Left forelimb (tissue), 1 donor: ENCODE results near the gene TMEM233.
"Not testable (repeated sequence)": the region's sequence is repeated elsewhere in the genome, so short reads cannot be mapped to it uniquely, and the experiment has no call there.

Experiments
- DNase-seq: peaks from one replicate; pipeline ENCODE4 v3.0.0-alpha.2; 2018; ENCODE audit warnings: low spot score

TMEM233 gene

GRCh38 chr12:119609358-119609757 lies 15.8 kb downstream of the TMEM233 start:
- no peak for DNase-seq

- no peak for DNase-seq
Observed at GRCh38 chr12:119613319-119613936, 19.9 kb downstream of the TMEM233 start.

DNA sequence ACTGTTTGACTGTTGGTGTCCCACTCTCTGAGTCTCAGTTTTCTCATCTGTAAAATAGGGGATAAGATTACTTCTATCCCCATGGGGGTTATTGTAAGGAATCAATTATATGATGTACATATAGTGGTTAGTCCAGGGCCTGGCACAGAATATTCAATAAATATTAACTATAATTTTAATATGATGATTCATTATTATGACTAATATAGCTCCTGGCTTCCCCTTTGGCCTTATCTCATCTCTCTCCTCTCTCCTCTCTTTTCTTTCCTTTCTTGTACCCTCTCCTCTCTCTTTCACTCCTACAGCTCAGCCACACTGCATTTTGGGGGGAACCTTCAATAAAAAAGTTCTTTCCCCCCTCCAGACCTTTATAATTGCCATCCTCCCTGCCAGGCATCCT lies 21.1 kb downstream of the TMEM233 start:
- no peak for DNase-seq

DNA sequence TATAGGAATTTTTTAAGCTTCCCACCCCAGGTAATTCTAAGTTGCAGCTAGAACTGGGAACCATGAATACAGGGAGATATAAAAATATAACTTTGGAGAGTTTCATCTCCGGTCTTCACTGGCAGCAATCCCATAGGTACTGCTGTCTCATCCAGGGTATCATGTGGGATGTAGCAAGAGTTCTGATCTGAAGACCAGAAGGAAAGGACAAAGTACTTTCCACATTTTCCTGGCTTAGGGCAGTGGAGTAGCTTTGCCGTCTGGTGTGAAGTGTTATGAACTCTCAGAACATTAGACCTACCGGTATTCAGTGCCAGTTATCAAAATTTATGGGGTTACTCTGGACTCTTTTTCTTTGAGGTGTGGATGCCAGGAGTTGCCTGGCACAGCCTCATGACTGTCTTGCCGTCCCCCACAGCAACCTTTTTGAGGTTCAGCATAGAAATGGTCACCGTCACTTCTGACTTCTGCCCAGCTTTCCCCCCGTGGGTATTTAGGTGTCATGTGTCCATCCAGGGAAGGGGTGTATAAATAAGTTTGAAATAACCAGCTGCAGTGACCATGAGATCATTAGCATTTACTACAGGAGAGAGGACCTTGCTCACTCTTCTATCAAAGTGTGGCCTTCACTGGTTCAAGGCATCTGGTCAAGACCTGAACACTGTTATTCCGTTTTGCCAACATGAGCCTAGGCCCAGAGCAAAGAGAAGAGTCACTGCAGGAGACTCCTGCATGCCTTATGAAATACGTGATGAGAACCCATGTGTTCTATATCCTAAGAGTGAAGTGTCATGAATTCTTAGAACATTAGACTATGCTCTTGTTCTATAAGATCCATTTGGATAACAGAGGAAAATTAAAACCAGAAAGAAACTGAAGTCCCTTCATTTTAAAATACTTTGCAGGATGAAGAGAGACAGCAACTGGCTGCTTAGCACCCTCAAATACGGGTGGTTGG lies 22.2 kb downstream of the TMEM233 start:
- DNase-seq, result no peak

DNA sequence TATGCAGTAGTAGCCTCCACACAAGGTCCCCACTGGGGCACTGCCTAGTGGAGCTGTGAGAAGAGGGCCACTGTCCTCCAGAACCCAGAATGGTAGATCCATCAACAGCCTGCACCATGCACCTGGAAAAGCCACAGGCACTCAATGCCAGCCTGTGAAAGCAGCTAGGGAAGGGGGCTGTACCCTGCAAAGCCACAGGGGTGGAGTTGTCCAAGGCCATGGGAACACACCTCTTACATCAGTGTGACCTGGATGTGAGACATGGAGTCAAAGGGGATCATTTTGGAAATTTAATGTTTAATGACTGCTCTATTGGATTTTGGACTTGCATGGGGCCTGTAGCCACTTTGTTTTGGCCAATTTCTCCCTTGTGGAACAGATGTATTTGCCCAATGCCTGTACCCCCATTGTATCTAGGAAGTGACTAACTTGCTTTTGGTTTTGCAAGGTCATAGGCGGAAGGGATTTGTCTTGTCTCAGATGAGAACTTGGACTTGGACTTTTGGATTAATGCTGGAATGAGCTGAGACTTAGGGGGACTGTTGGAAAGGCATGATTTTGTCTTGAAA lies 24.8 kb downstream of the TMEM233 start:
- DNase-seq, result not testable (repeated sequence)

GRCh38 chr12:119620490-119620889 lies 26.9 kb downstream of the TMEM233 start:
- no peak for DNase-seq

DNA sequence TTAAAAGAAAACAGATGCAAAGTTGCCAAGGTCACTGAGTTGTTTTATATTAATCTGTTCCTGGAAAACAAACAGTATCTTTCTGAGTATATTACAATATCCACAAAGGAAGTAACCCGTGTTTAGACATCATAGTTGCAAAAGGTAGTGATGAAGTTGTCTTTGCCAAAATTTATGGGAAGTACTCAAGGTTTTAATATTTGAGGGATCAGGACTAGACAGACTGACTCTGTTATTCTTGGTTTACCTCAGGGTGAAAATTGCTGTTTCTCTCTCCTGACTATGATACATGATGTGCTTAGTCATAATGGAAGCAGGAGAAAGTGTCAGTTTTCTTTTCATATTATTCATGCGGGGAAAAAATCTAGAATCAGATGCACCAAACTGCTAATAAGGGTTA lies 28.3 kb downstream of the TMEM233 start:
- DNase-seq, result no peak

- DNase-seq, result no peak
Observed at GRCh38 chr12:119624966-119625365, 31.4 kb downstream of the TMEM233 start.

GRCh38 chr12:119627019-119627643 lies 33.6 kb downstream of the TMEM233 start:
- no peak for DNase-seq

GRCh38 chr12:119627686-119628085 lies 34.1 kb downstream of the TMEM233 start:
- DNase-seq, result no peak

DNA sequence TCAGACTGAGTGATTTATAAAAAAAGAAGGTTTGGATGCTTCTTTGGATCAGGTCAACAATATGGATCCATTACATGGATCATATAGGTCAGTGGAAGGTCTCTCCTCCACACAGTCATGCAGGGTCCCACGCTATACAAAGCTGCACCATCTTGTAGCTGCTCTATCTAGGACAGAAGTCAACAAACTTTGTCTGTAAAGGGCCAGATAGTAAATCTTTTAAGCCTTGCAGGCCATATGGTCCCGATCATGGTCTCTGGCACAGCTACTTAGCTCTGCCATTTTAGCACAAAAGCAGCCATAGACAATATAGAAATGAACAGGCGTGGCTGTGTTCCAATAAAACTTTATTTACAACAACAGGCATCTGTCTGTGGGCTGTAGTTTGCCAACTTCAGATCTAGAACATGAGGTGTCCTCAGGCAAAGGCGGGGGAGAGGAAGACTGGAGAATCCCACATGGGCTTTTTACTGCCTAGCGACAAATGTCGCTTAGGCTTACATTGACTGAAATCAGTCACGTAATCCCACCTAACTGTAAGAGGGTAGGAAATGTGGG lies 36.7 kb downstream of the TMEM233 start:
- no peak for DNase-seq

GRCh38 chr12:119630962-119631550 lies 37.5 kb downstream of the TMEM233 start:
- DNase-seq, result no peak

DNA sequence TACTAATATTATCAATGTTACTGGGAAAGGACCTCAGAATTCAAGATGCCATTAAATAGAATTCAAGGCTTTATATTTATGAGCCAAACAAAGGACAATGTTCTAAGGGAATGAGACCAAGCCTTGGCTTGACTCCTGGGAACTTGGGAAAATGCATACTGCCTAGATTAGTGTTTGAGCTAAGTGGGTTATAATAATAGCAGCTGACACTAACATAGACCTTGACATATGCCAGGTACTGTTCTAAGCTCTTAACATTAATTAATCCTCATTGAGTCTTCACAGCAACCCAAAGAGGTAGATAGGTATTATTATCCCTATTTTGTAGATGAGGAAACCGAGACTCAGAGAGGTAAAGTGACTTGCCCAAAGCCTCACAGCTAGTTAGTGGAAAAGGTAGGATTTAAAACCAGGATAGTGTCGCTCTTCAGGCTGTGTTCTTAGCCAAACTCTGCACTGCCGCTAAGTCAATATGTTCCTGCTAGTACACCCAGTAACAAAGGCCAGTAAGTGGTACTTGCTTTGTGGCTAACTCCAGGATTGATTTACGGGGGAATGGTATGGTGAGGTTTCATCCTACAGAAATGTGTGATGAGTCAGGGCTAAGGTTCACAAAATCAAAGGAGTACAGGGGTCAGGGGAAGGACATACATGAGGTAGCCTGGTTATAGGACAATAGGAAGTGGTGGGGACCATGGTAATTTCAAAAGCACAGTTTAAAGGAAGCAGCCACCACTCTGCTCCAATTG lies 38.5 kb downstream of the TMEM233 start:
- no peak for DNase-seq

DNA sequence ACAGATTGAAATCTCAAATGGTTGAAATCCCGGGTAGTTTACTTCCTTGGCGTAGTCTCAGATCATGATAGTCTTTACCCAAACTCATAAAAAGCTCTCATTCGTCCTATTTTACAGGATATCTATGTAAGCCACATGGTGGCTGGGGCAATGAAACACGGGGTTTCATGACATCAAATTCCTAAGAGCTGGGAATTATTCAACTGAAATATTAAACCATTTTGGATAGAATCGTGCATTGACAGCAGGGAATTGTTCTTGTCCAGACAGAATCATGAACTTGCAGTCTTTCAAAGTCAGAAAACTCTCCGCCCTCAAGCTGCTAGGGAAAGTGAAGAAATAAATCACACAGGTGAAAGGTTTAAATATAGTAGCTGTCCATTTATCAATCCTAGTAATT lies 41.2 kb downstream of the TMEM233 start:
- DNase-seq, result no peak

GRCh38 chr12:119642986-119643385 lies 49.4 kb downstream of the TMEM233 start:
- no peak for DNase-seq

DNA sequence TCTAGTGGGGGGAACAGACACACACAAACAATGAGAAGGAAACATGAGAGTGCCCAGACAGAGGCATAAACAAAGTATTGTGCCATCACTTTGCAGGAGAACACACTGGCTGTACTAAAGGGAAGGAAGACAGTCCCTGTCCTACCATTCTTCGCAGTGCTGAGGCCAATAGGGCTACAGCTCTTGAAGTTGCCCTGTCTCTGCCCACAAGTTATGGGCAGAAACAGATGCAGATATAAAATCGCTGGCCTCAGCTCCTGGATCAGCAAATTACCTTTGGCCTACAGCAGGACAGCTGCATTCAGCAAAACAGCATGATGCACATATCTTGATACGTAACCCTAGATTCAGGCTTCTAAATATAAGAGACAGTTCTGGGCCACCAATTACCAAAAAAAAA lies 51.4 kb downstream of the TMEM233 start:
- DNase-seq, result no peak

DNA sequence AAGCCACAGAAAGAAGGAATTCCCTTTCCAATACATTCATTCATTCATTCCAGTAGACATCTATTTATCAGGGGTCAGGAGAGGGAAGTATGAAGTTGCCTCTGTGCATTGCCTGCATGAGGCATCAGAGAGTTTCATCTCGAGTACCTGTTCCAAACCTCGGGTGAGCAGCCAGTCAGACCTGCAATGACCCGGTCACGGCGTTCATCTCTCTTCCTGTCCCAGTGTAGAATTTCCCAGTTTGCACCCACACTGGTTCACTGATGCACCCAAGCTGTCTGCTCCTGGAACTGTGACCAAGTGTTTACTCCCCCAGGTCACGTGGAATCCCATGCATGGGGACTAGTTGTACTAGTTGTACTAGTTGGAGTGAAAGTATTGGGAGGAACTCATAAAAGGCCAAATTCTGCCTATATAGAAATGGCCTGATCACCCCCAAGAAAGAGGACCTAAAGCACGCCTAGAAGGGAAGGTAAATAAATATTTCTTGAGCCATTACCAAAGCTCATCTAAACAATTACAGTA lies 52.0 kb downstream of the TMEM233 start:
- no peak for DNase-seq

GRCh38 chr12:119649202-119649808 lies 55.7 kb downstream of the TMEM233 start:
- DNase-seq, result no peak

GRCh38 chr12:119652665-119653064 lies 59.1 kb downstream of the TMEM233 start:
- no peak for DNase-seq

GRCh38 chr12:119657001-119657400 lies 63.4 kb downstream of the TMEM233 start:
- DNase-seq, result not testable (repeated sequence)
